Endodermal cell (in vitro differentiated cells): Measurements from ENCODE around the gene GPR68. TPM values are rescaled to one million over a fixed set of nuclear protein-coding genes. Genes with fewer than 3 reads are reported as not detected.

ENCODE experiments used
- DNase-seq: peaks from one replicate; pipeline ENCODE4 v3.0.0-alpha.2; 2017
- H3K27ac ChIP-seq: 2 replicates; pipeline ENCODE4 v1.5.1; 2013; ENCODE audit warnings: mild to moderate bottlenecking, low read depth, low read length, moderate library complexity
- H3K27me3 ChIP-seq: 2 replicates; pipeline ENCODE4 v1.6.1; 2013; ENCODE audit warnings: mild to moderate bottlenecking, low read length, moderate library complexity; ENCODE audit not compliant: insufficient read depth, control insufficient read depth, poor library complexity, severe bottlenecking
- H3K36me3 ChIP-seq: 2 replicates; pipeline ENCODE4 v1.7.0; 2013; ENCODE audit warnings: mild to moderate bottlenecking, low read length, moderate library complexity; ENCODE audit not compliant: control insufficient read depth, insufficient read depth
- H3K4me1 ChIP-seq: one replicate; pipeline ENCODE4 v1.7.0; 2013; ENCODE audit warnings: low read length; ENCODE audit not compliant: control insufficient read depth, insufficient read depth
- H3K4me3 ChIP-seq: 2 replicates; pipeline ENCODE4 v1.5.1; 2013; ENCODE audit warnings: mild to moderate bottlenecking, low read length, moderate library complexity
- H3K9ac ChIP-seq: 2 replicates; pipeline ENCODE4 v1.6.1; 2013; ENCODE audit warnings: mild to moderate bottlenecking, low read length, moderate library complexity; ENCODE audit not compliant: poor library complexity, severe bottlenecking; ENCODE audit errors: extremely low read depth
- H3K9me3 ChIP-seq: 2 replicates; pipeline ENCODE4 v1.6.1; 2013; ENCODE audit warnings: mild to moderate bottlenecking, low read length, moderate library complexity; ENCODE audit not compliant: control insufficient read depth
- H3K27ac Mint-ChIP-seq: 2 replicates; pipeline ENCODE4 v1.8.0; 2020; ENCODE audit warnings: mixed read lengths
- H3K27me3 Mint-ChIP-seq: 2 replicates; pipeline ENCODE4 v1.8.0; 2021; ENCODE audit warnings: mild to moderate bottlenecking, mixed read lengths; ENCODE audit not compliant: insufficient read depth
- H3K36me3 Mint-ChIP-seq: 2 replicates; pipeline ENCODE4 v1.8.0; 2020; ENCODE audit warnings: low read depth, mixed read lengths
- H3K4me1 Mint-ChIP-seq: 2 replicates; pipeline ENCODE4 v1.8.0; 2020; ENCODE audit warnings: mixed read lengths
- H3K4me3 Mint-ChIP-seq: 2 replicates; pipeline ENCODE4 v1.8.0; 2020; ENCODE audit warnings: mild to moderate bottlenecking, moderate library complexity, mixed read lengths
- H3K9me3 Mint-ChIP-seq: 2 replicates; pipeline ENCODE4 v1.8.0; 2020; ENCODE audit warnings: mild to moderate bottlenecking, mixed read lengths
- WGBS, 2 experiments: methylation state at CpG; one replicate each; pipeline versions ENCODE4 v1.1.5 to v1.1.7; 2013; ENCODE audit warnings: missing lambda C conversion rate in 2 of 2, mixed read lengths in 1 of 2; ENCODE audit not compliant: insufficient coverage in 1 of 2, insufficient read length in 1 of 2; 5-methylcytosine and 5-hydroxymethylcytosine counted together
- total RNA-seq, 2 donors: library from RNA; stranded (reverse); fragmentation: NEBNext Ultra II Directional in 1 of 2; extraction: Animal tissue kit (Norgen Biotek cat#: 25700) in 1 of 2; gene quantifications; 2 replicates in 1 of 2; 3 replicates in 1 of 2; pipeline ENCODE4 v1.2.1, GENCODE V29; 2021
- TF ChIP-seq, protein P1 (sequence below): fragments of 200-600 bp; sonication (generic); conservative IDR thresholded peaks from 2 replicates; pipeline ENCODE4 v1.5.0; 2021; ENCODE audit warnings: antibody characterized with exemption, mild to moderate bottlenecking

Gene GPR68
- total RNA-seq, 2 donors from 2014 or later = 0.38 to 0.44 TPM

DNA sequence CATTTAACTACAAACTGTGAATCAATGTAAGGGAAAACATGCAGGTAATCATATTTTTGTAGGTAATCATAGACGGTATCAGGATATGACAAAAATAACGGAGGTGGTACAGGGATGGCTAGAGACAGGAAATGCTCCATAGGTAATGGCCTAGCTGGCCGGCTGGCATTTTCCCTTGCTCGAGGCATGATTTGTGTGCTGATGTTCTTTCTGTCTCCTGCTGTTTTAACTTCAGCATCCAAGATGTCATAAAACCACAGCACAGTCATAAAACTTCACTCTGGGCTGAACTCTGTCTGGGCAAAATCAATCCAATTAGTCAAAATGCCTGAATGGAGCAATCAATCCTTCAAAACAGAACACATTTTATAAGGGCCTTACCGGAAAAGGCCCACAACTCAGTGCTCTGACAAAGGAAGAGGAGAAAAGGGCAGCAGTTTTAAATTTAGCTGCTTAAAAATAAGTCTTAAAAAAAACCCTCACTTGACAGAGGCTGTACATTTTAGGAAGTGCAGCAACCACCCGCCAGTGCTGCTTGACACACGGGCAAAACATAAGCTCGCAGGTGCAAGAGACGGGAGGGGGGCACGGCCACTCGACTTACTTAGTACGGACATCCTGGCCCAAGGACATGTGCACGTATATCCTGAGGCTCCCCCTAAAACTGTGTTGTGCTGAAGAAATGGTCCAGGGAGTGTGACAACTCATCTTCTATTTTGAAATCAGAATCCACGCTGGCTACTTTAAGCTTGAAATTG, 40.5 kb upstream of the GPR68 start:
- H3K27me3 Mint-ChIP-seq = no peaks in the 10 kb centered on the region
- Histone ChIP-seq H3K9ac (no peak overlapping the region), H3K9me3 (no peaks in the 10 kb centered on the region), H3K36me3 (peaks cover 50% of the 10 kb centered on the region), H3K27ac (no peak overlapping the region), H3K27me3 (no peaks in the 10 kb centered on the region), H3K4me1 (no peaks in the 10 kb centered on the region), H3K4me3 (no peak overlapping the region)
- DNase-seq = no peak
- TF ChIP-seq, protein P1, sequence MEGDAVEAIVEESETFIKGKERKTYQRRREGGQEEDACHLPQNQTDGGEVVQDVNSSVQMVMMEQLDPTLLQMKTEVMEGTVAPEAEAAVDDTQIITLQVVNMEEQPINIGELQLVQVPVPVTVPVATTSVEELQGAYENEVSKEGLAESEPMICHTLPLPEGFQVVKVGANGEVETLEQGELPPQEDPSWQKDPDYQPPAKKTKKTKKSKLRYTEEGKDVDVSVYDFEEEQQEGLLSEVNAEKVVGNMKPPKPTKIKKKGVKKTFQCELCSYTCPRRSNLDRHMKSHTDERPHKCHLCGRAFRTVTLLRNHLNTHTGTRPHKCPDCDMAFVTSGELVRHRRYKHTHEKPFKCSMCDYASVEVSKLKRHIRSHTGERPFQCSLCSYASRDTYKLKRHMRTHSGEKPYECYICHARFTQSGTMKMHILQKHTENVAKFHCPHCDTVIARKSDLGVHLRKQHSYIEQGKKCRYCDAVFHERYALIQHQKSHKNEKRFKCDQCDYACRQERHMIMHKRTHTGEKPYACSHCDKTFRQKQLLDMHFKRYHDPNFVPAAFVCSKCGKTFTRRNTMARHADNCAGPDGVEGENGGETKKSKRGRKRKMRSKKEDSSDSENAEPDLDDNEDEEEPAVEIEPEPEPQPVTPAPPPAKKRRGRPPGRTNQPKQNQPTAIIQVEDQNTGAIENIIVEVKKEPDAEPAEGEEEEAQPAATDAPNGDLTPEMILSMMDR = no peak
- 95 to 97% methylated on average over 13 to 14 of the region's 14 CpGs for WGBS, 2 experiments
- peaks cover 55% of the 10 kb centered on the region for H3K36me3 Mint-ChIP-seq
- H3K4me1 Mint-ChIP-seq = peaks cover 5% of the 10 kb centered on the region
- H3K4me3 Mint-ChIP-seq = no peak overlapping the region
- H3K9me3 Mint-ChIP-seq = no peaks in the 10 kb centered on the region
- H3K27ac Mint-ChIP-seq = no peak overlapping the region

DNA sequence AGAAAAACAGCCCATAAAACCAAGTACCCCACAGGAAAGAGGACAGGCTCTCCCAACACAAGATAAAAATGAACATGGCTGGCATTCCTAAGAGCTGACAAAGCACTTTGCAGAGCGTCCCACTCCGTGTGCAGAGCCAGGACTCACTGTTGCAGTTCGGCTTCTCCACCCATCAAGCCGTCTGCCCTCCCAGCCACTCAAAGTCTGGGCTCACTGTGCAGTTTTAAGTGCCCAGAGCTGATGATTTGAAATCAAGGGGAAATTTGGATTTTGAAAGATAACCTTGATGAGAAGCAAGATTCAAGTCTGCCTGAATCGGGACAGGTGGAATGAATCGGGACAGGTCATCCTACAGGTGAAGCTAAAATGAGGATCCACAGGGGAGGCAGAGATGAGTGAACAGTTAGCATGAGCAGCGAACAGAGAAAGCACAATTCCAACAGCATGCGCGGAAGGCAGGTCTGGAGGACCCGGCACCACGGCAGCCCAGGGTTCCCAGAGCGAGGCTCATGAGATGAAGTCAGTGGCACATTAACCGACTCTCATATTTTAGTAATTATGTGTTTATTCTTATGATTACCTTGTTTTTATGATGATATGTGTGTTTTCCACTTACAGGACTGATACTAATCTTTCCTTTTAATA, 39.8 kb upstream of the GPR68 start:
- Histone ChIP-seq H3K27me3 (no peaks in the 10 kb centered on the region), H3K9ac (no peak overlapping the region), H3K9me3 (no peaks in the 10 kb centered on the region), H3K27ac (no peak overlapping the region), H3K36me3 (peaks cover 51% of the 10 kb centered on the region), H3K4me1 (no peaks in the 10 kb centered on the region), H3K4me3 (no peak overlapping the region)
- TF ChIP-seq, protein P1 = no peak
- peaks cover 5% of the 10 kb centered on the region for H3K4me1 Mint-ChIP-seq
- H3K4me3 Mint-ChIP-seq = no peak overlapping the region
- no peak for DNase-seq
- H3K27me3 Mint-ChIP-seq = no peaks in the 10 kb centered on the region
- H3K27ac Mint-ChIP-seq = no peak overlapping the region
- 95% methylated on average over 9 to 13 of the region's 13 CpGs for WGBS, 2 experiments
- H3K9me3 Mint-ChIP-seq = no peaks in the 10 kb centered on the region
- H3K36me3 Mint-ChIP-seq = peaks cover 52% of the 10 kb centered on the region

DNA sequence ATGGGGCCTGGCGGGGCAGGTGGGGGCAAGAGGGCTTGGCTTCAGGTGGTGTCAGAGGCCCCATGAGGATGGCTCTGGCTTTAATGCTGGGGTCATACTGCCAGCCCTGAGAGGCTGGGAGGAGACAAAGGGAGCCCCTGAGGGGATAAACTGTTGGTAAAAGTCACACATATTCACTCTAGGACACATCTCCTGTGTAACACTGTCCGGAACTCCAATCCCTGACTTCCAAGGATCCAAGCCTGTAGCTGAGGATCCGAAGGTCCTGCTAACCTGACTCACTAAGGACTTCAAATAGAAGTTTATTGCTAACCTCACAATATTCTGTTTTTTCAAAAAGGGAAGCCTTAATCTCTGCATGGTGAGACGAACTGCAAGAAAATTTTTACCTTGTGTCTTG, 39.2 kb upstream of the GPR68 start:
- 86 to 96% methylated on average over 2 to 4 of the region's 4 CpGs for WGBS, 2 experiments
- no peaks in the 10 kb centered on the region for H3K27me3 Mint-ChIP-seq
- no peak overlapping the region for H3K9ac ChIP-seq
- no peak for DNase-seq
- no peaks in the 10 kb centered on the region for H3K4me1 ChIP-seq
- no peak overlapping the region for H3K4me3 ChIP-seq
- H3K27ac ChIP-seq = no peak overlapping the region
- H3K9me3 ChIP-seq = no peaks in the 10 kb centered on the region
- H3K27me3 ChIP-seq = no peaks in the 10 kb centered on the region
- H3K27ac Mint-ChIP-seq = peak overlapping the region; percentile 35
- peaks cover 54% of the 10 kb centered on the region for H3K36me3 ChIP-seq
- no peak overlapping the region for H3K4me3 Mint-ChIP-seq
- peaks cover 49% of the 10 kb centered on the region for H3K36me3 Mint-ChIP-seq
- no peaks in the 10 kb centered on the region for H3K9me3 Mint-ChIP-seq
- TF ChIP-seq, protein P1 = no peak
- H3K4me1 Mint-ChIP-seq = peaks cover 5% of the 10 kb centered on the region
